CD4-positive, CD25-positive, alpha-beta regulatory T cell (primary cell): ENCODE data around the gene TOM1L2. TPM values are rescaled to one million over a fixed set of nuclear protein-coding genes. Genes with fewer than 3 reads are reported as not detected.
"Not testable (repeated sequence)": the region's sequence is repeated elsewhere in the genome, so short reads cannot be mapped to it uniquely, and the experiment has no call there.

Source experiments
- ATAC-seq, 2 donors: fragments of 150-1000 bp; cut with Tn5 transposase; one replicate each; pipeline ENCODE4 v1.10.0; 2021; ENCODE audit warnings: low read depth in 2 of 2, moderate number of reproducible peaks in 2 of 2, moderate library complexity in 1 of 2
- DNase-seq, 3 donors: peaks; one replicate each; pipeline versions ENCODE4 v3.0.0 to v3.0.0-alpha.2; 2012 to 2022; ENCODE audit warnings: mixed read lengths in 1 of 3
- H3K27ac ChIP-seq: one replicate; pipeline ENCODE4 v1.7.0; 2013; ENCODE audit warnings: mild to moderate bottlenecking, low read length; ENCODE audit not compliant: insufficient read depth, poor library complexity, severe bottlenecking
- H3K27me3 ChIP-seq: one replicate; pipeline ENCODE4 v1.7.0; 2013; ENCODE audit warnings: low read length; ENCODE audit not compliant: control insufficient read depth, insufficient read depth
- H3K36me3 ChIP-seq: one replicate; pipeline ENCODE4 v1.7.0; 2013; ENCODE audit warnings: mild to moderate bottlenecking, low read length, moderate library complexity; ENCODE audit not compliant: control insufficient read depth, insufficient read depth
- H3K4me1 ChIP-seq: 2 replicates; pipeline ENCODE4 v1.7.0; 2013; ENCODE audit warnings: mild to moderate bottlenecking, low read length; ENCODE audit not compliant: insufficient read depth, control insufficient read depth, poor library complexity, severe bottlenecking
- H3K4me3 ChIP-seq: one replicate; pipeline ENCODE4 v1.7.0; 2013; ENCODE audit warnings: low read depth, mild to moderate bottlenecking, low read length, moderate library complexity
- H3K9me3 ChIP-seq, 2 experiments: 1 replicate in 1 of 2; 2 replicates in 1 of 2; pipeline ENCODE4 v1.7.0; 2013; ENCODE audit warnings: low read length in 2 of 2, mild to moderate bottlenecking in 1 of 2, moderate library complexity in 1 of 2; ENCODE audit not compliant: control insufficient read depth in 2 of 2
- H3K27ac Mint-ChIP-seq, 3 donors: one replicate each; pipeline ENCODE4 v1.8.0; 2020 to 2022; ENCODE audit warnings: mild to moderate bottlenecking in 3 of 3, mixed read lengths in 3 of 3, moderate library complexity in 2 of 3
- H3K27me3 Mint-ChIP-seq: one replicate; pipeline ENCODE4 v1.8.0; 2022; ENCODE audit warnings: mild to moderate bottlenecking, mixed read lengths
- H3K36me3 Mint-ChIP-seq: one replicate; pipeline ENCODE4 v1.8.0; 2020; ENCODE audit warnings: mixed read lengths
- H3K4me1 Mint-ChIP-seq, 4 donors: one replicate each; pipeline ENCODE4 v1.8.0; 2020 to 2022; ENCODE audit warnings: mixed read lengths in 4 of 4, mild to moderate bottlenecking in 1 of 4
- H3K4me3 Mint-ChIP-seq, 4 donors: one replicate each; pipeline ENCODE4 v1.8.0; 2020 to 2022; ENCODE audit warnings: mild to moderate bottlenecking in 4 of 4, mixed read lengths in 4 of 4, moderate library complexity in 3 of 4
- H3K9me3 Mint-ChIP-seq, 7 donors: one replicate each; pipeline ENCODE4 v1.8.0; 2020 to 2022; ENCODE audit warnings: mixed read lengths in 7 of 7, mild to moderate bottlenecking in 3 of 7, moderate library complexity in 2 of 7
- polyA plus RNA-seq, 4 donors: library from polyadenylated mRNA; unstranded; fragments of 300-500 nt; fragmentation: Illumina TruSeq; gene quantifications; one replicate each; pipeline ENCODE4 v1.2.3, GENCODE V29; 2021
- total RNA-seq: library from RNA; stranded (reverse); gene quantifications from one replicate; pipeline ENCODE4 v1.2.3, GENCODE V29; 2022

The TOM1L2 gene
- total and polyA plus RNA-seq, 5 donors from 2014 or later, result 4.0 to 50.8 (median 6.7) TPM

- peaks cover 22 to 84% (median 56%) of the 10 kb centered on the region in 4 donors for H3K4me1 Mint-ChIP-seq
- H3K4me3 ChIP-seq, H3K27me3 Mint-ChIP-seq, H3K9me3 Mint-ChIP-seq, H3K36me3 ChIP-seq, ATAC-seq, H3K27ac ChIP-seq, H3K27me3 ChIP-seq, H3K9me3 ChIP-seq: not testable (repeated sequence)
- peak overlapping the region; percentile 58 to 78 (median 70) for H3K27ac Mint-ChIP-seq
- DNase-seq, result peak in 1 of 3 donors; percentile 27
- peaks cover 50% of the 10 kb centered on the region for H3K4me1 ChIP-seq
- peaks cover 18% of the 10 kb centered on the region for H3K36me3 Mint-ChIP-seq
- peak overlapping the region in 3 of 4 donors; percentile 15 to 29 (median 23) for H3K4me3 Mint-ChIP-seq
These were observed 16.3 kb downstream of the TOM1L2 start for GRCh38 chr17:17955790-17956341.

DNA sequence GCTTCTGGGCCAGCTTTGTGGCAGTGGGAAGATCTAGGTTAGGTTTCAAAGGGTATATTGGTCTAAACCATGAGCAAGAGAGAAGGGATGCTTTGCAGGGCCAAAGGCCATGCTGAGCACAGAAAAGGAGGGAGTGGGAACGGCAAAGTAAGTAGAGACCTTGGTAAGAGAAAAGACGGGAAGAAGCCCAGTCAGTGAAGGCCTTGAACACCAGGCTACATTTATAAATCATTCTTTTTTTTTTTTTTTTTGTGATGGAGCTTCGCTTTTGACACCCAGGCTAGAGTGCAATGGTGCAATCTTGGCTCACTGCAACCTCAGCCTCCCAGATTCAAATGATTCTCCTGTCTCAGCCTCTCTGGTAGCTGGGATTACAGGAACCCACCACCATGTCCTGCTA lies 18.1 kb downstream of the TOM1L2 start:
- DNase-seq (no peak), ATAC-seq (no peak)
- H3K4me3 ChIP-seq, result no peak overlapping the region
- Mint-ChIP-seq H3K36me3 (peaks cover 22% of the 10 kb centered on the region), H3K27me3 (no peaks in the 10 kb centered on the region), H3K4me3 (peak overlapping the region in 1 of 4 donors; percentile 36), H3K9me3 (no peaks in the 10 kb centered on the region), H3K27ac (peak overlapping the region; percentile 58 to 95 (median 82)), H3K4me1 (peaks cover 18 to 75% (median 43%) of the 10 kb centered on the region in 4 donors)
- H3K27ac ChIP-seq, result no peak overlapping the region
- no peaks in the 10 kb centered on the region for H3K9me3 ChIP-seq
- H3K36me3 ChIP-seq, result peaks cover 8% of the 10 kb centered on the region
- no peaks in the 10 kb centered on the region for H3K27me3 ChIP-seq
- H3K4me1 ChIP-seq, result peaks cover 33% of the 10 kb centered on the region

GRCh38 chr17:17952691-17953090 lies 19.5 kb downstream of the TOM1L2 start:
- H3K9me3 Mint-ChIP-seq, result no peaks in the 10 kb centered on the region
- H3K27ac Mint-ChIP-seq, result peak overlapping the region in 1 of 3 donors; percentile 20
- ATAC-seq, result no peak
- H3K9me3 ChIP-seq, result no peaks in the 10 kb centered on the region
- peaks cover 19% of the 10 kb centered on the region for H3K4me1 ChIP-seq
- peaks cover 8% of the 10 kb centered on the region for H3K36me3 ChIP-seq
- no peak overlapping the region for H3K4me3 Mint-ChIP-seq
- no peaks in the 10 kb centered on the region for H3K27me3 Mint-ChIP-seq
- no peaks in the 10 kb centered on the region for H3K27me3 ChIP-seq
- peaks cover 10 to 72% (median 32%) of the 10 kb centered on the region in 4 donors for H3K4me1 Mint-ChIP-seq
- H3K36me3 Mint-ChIP-seq, result peaks cover 21% of the 10 kb centered on the region
- DNase-seq, result no peak
- H3K27ac ChIP-seq, result no peak overlapping the region
- no peak overlapping the region for H3K4me3 ChIP-seq

GRCh38 chr17:17951524-17951923 lies 20.7 kb downstream of the TOM1L2 start:
- Mint-ChIP-seq H3K27me3 (no peaks in the 10 kb centered on the region), H3K36me3 (peaks cover 21% of the 10 kb centered on the region), H3K4me1 (peaks cover 10 to 64% (median 30%) of the 10 kb centered on the region in 4 donors), H3K4me3 (no peak overlapping the region), H3K9me3 (no peaks in the 10 kb centered on the region), H3K27ac (peak overlapping the region in 1 of 3 donors; percentile 56)
- peaks cover 7% of the 10 kb centered on the region for H3K4me1 ChIP-seq
- DNase-seq (no peak), ATAC-seq (no peak)
- H3K9me3 ChIP-seq, result no peaks in the 10 kb centered on the region
- H3K36me3 ChIP-seq, result peaks cover 8% of the 10 kb centered on the region
- no peaks in the 10 kb centered on the region for H3K27me3 ChIP-seq
- no peak overlapping the region for H3K4me3 ChIP-seq
- no peak overlapping the region for H3K27ac ChIP-seq

- Histone ChIP-seq H3K4me3 (no peak overlapping the region), H3K9me3 (no peaks in the 10 kb centered on the region), H3K27ac (no peak overlapping the region), H3K4me1 (peaks cover 3% of the 10 kb centered on the region), H3K36me3 (peaks cover 8% of the 10 kb centered on the region), H3K27me3 (no peaks in the 10 kb centered on the region)
- H3K27me3 Mint-ChIP-seq, result no peaks in the 10 kb centered on the region
- H3K4me1 Mint-ChIP-seq, result peaks cover 17 to 62% (median 27%) of the 10 kb centered on the region in 4 donors
- peak overlapping the region in 2 of 3 donors; percentile 56 to 83 for H3K27ac Mint-ChIP-seq
- no peak overlapping the region for H3K4me3 Mint-ChIP-seq
- DNase-seq (no peak), ATAC-seq (no peak)
- no peaks in the 10 kb centered on the region for H3K9me3 Mint-ChIP-seq
- peaks cover 18% of the 10 kb centered on the region for H3K36me3 Mint-ChIP-seq
These were observed 21.4 kb downstream of the TOM1L2 start for GRCh38 chr17:17950806-17951205.

GRCh38 chr17:17950347-17950746 lies 21.9 kb downstream of the TOM1L2 start:
- H3K27ac Mint-ChIP-seq, result peak overlapping the region in 1 of 3 donors; percentile 83
- no peaks in the 10 kb centered on the region for H3K27me3 ChIP-seq
- no peaks in the 10 kb centered on the region for H3K27me3 Mint-ChIP-seq

DNA sequence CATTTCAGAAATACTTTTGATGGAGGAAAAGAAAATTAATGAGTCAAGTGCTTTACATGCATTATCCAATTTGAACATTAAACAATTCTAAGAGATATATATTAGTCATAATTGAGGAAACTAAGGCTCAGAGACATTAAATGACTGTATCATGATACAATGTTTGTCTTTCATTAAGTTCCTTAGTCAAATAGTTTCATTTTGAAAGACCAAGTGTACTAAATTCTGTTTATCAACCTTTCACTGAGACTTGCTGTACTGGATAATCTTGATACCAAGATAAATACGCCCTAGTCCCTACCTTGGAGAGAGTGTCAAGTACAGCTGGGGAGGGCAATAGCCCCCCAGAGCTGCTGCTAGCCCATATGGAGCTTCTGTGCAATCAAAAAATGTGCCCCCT lies 24.2 kb downstream of the TOM1L2 start:
- Histone ChIP-seq H3K4me1 (peaks cover 3% of the 10 kb centered on the region), H3K36me3 (no peaks in the 10 kb centered on the region), H3K27ac (no peak overlapping the region), H3K4me3 (no peak overlapping the region), H3K27me3 (no peaks in the 10 kb centered on the region), H3K9me3 (no peaks in the 10 kb centered on the region)
- DNase-seq, result peak in 1 of 3 donors; percentile 13
- no peak overlapping the region for H3K4me3 Mint-ChIP-seq
- no peaks in the 10 kb centered on the region for H3K27me3 Mint-ChIP-seq
- no peaks in the 10 kb centered on the region for H3K9me3 Mint-ChIP-seq
- peak overlapping the region in 1 of 3 donors; percentile 43 for H3K27ac Mint-ChIP-seq
- ATAC-seq, result no peak
- H3K4me1 Mint-ChIP-seq, result peaks cover 22 to 62% (median 28%) of the 10 kb centered on the region in 4 donors
- peaks cover 14% of the 10 kb centered on the region for H3K36me3 Mint-ChIP-seq

More at GRCh38 chr17:17950347-17950746, 21.9 kb downstream of the TOM1L2 start:
- Mint-ChIP-seq H3K9me3 (no peaks in the 10 kb centered on the region), H3K4me1 (peaks cover 19 to 60% (median 27%) of the 10 kb centered on the region in 4 donors), H3K4me3 (no peak overlapping the region), H3K36me3 (peaks cover 15% of the 10 kb centered on the region)
- Histone ChIP-seq H3K9me3 (no peaks in the 10 kb centered on the region), H3K27ac (no peak overlapping the region), H3K4me3 (no peak overlapping the region), H3K36me3 (peaks cover 8% of the 10 kb centered on the region), H3K4me1 (peaks cover 3% of the 10 kb centered on the region)
- ATAC-seq, result no peak
- DNase-seq, result no peak

DNA sequence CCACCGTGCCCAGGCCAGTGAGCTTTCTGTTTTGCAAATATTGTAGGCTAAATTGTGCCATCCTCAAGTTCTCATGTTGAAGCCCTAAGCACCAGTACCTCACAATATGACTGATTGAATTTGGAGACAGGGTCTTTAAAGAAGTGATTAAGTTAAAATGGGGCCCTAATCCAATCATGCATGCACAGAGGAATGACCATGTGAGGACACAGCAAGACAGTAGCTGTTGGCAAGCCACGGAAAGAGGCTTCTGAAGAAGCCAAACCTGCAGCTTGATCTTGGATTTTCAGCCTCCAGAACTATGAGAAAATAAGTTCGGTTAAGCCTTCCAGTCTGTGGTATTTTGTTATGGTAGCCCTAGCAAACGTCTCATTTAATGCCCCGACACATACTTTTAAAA lies 24.9 kb downstream of the TOM1L2 start:
- no peak overlapping the region for H3K4me3 ChIP-seq
- DNase-seq (no peak), ATAC-seq (no peak)
- H3K4me1 Mint-ChIP-seq, result peaks cover 26 to 62% (median 30%) of the 10 kb centered on the region in 4 donors
- no peak overlapping the region for H3K27ac ChIP-seq
- H3K36me3 Mint-ChIP-seq, result peaks cover 14% of the 10 kb centered on the region
- H3K4me1 ChIP-seq, result no peaks in the 10 kb centered on the region
- no peaks in the 10 kb centered on the region for H3K9me3 ChIP-seq
- H3K36me3 ChIP-seq, result no peaks in the 10 kb centered on the region
- no peaks in the 10 kb centered on the region for H3K27me3 ChIP-seq
- no peak overlapping the region for H3K4me3 Mint-ChIP-seq
- H3K27ac Mint-ChIP-seq, result no peak overlapping the region
- no peaks in the 10 kb centered on the region for H3K27me3 Mint-ChIP-seq
- no peaks in the 10 kb centered on the region for H3K9me3 Mint-ChIP-seq
